NCI-H128 (cell line): Measurements from ENCODE around the gene CCL27.

Source experiments
- DNase-seq: peaks from one replicate; lab custom pipeline; 2025; ENCODE audit not compliant: unreplicated experiment; lab: John Stamatoyannopoulos, UW

CCL27 gene

GRCh38 chr9:34628656-34629490 is 33.6 kb downstream of the CCL27 start, which contains the start of gene ARID3C:
Gene ARID3C, minus strand, starts transcription at chr9:34629066. Its CDS starts 1,052 bp downstream, at chr9:34628014.
- no peak for DNase-seq

GRCh38 chr9:34627716-34628655 is 34.5 kb downstream of the CCL27 start:
- no peak for DNase-seq

GRCh38 chr9:34625186-34625486 is 37.3 kb downstream of the CCL27 start:
- DNase-seq: no peak

GRCh38 chr9:34624475-34625185 is 37.8 kb downstream of the CCL27 start:
- no peak for DNase-seq

- no peak for DNase-seq
Measured at GRCh38 chr9:34623374-34624235, 38.9 kb downstream of the CCL27 start.

- peak; percentile 75 for DNase-seq
Measured at GRCh38 chr9:34620061-34620994, 42.1 kb downstream of the CCL27 start, which contains the start of gene DCTN3. Gene DCTN3, minus strand, starts transcription at chr9:34620495. Its CDS starts 31 bp downstream, at chr9:34620464.

GRCh38 chr9:34615132-34615531 is 47.3 kb downstream of the CCL27 start:
- no peak for DNase-seq

- DNase-seq: peak; percentile 79
Measured at GRCh38 chr9:34612788-34613390, 49.6 kb downstream of the CCL27 start.
